ENCODE measurements around the gene CENPF. TPM values are rescaled to one million over a fixed set of nuclear protein-coding genes. Genes with fewer than 3 reads are reported as not detected.

CENPF gene
- total and polyA plus RNA-seq, 9 of the 15 experiments (the other 6 are each of a cell fraction or from before 2014, with no cell fraction given), result 50.6 to 180 (median 98.3) TPM

DNA sequence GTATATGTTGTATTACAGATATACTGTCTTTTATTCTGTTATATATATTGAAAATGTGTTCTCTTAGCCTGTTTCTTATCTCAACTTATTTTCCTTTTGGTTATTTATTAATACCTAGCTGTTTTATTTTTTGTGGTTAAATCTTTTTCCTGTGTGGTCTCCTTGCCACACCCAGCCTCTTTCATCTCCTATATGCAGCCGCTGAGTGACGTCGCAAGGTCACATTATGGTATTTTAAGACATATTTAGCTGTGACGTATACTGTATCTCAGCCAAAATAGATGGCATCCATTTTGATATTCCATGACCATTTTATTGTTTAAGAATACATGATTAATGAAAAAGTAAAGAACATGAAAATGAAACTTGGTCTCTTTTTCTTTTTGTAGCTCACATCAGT lies 29.1 kb downstream of the CENPF start (continued):
- TF ChIP-seq, protein P1, sequence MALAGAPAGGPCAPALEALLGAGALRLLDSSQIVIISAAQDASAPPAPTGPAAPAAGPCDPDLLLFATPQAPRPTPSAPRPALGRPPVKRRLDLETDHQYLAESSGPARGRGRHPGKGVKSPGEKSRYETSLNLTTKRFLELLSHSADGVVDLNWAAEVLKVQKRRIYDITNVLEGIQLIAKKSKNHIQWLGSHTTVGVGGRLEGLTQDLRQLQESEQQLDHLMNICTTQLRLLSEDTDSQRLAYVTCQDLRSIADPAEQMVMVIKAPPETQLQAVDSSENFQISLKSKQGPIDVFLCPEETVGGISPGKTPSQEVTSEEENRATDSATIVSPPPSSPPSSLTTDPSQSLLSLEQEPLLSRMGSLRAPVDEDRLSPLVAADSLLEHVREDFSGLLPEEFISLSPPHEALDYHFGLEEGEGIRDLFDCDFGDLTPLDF (CRISPR knock-in tag; IDR thresholded peaks at IDR 0.05), result no peak
- TF ChIP-seq, protein P2, sequence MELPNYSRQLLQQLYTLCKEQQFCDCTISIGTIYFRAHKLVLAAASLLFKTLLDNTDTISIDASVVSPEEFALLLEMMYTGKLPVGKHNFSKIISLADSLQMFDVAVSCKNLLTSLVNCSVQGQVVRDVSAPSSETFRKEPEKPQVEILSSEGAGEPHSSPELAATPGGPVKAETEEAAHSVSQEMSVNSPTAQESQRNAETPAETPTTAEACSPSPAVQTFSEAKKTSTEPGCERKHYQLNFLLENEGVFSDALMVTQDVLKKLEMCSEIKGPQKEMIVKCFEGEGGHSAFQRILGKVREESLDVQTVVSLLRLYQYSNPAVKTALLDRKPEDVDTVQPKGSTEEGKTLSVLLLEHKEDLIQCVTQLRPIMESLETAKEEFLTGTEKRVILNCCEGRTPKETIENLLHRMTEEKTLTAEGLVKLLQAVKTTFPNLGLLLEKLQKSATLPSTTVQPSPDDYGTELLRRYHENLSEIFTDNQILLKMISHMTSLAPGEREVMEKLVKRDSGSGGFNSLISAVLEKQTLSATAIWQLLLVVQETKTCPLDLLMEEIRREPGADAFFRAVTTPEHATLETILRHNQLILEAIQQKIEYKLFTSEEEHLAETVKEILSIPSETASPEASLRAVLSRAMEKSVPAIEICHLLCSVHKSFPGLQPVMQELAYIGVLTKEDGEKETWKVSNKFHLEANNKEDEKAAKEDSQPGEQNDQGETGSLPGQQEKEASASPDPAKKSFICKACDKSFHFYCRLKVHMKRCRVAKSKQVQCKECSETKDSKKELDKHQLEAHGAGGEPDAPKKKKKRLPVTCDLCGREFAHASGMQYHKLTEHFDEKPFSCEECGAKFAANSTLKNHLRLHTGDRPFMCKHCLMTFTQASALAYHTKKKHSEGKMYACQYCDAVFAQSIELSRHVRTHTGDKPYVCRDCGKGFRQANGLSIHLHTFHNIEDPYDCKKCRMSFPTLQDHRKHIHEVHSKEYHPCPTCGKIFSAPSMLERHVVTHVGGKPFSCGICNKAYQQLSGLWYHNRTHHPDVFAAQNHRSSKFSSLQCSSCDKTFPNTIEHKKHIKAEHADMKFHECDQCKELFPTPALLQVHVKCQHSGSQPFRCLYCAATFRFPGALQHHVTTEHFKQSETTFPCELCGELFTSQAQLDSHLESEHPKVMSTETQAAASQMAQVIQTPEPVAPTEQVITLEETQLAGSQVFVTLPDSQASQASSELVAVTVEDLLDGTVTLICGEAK (IDR thresholded peaks at IDR 0.05), result no peak
- TF ChIP-seq, protein P2 (CRISPR knock-in tag; IDR thresholded peaks at IDR 0.05), result no peak
- TF ChIP-seq KLF1 (tag; IDR thresholded peaks at IDR 0.05) (no peak), MXI1 (IDR thresholded peaks at IDR 0.05; ENCODE audit: low read depth, low read length) (no peak), COPS2 (conservative IDR thresholded peaks at IDR 0.05) (no peak), KHSRP (IDR thresholded peaks at IDR 0.05) (no peak)
- TF ChIP-seq, protein P3, sequence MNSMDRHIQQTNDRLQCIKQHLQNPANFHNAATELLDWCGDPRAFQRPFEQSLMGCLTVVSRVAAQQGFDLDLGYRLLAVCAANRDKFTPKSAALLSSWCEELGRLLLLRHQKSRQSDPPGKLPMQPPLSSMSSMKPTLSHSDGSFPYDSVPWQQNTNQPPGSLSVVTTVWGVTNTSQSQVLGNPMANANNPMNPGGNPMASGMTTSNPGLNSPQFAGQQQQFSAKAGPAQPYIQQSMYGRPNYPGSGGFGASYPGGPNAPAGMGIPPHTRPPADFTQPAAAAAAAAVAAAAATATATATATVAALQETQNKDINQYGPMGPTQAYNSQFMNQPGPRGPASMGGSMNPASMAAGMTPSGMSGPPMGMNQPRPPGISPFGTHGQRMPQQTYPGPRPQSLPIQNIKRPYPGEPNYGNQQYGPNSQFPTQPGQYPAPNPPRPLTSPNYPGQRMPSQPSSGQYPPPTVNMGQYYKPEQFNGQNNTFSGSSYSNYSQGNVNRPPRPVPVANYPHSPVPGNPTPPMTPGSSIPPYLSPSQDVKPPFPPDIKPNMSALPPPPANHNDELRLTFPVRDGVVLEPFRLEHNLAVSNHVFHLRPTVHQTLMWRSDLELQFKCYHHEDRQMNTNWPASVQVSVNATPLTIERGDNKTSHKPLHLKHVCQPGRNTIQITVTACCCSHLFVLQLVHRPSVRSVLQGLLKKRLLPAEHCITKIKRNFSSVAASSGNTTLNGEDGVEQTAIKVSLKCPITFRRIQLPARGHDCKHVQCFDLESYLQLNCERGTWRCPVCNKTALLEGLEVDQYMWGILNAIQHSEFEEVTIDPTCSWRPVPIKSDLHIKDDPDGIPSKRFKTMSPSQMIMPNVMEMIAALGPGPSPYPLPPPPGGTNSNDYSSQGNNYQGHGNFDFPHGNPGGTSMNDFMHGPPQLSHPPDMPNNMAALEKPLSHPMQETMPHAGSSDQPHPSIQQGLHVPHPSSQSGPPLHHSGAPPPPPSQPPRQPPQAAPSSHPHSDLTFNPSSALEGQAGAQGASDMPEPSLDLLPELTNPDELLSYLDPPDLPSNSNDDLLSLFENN (IDR thresholded peaks at IDR 0.05; ENCODE audit: low read depth in 2 of 2, low read length in 2 of 2), result no peak
- TF ChIP-seq, protein P4, sequence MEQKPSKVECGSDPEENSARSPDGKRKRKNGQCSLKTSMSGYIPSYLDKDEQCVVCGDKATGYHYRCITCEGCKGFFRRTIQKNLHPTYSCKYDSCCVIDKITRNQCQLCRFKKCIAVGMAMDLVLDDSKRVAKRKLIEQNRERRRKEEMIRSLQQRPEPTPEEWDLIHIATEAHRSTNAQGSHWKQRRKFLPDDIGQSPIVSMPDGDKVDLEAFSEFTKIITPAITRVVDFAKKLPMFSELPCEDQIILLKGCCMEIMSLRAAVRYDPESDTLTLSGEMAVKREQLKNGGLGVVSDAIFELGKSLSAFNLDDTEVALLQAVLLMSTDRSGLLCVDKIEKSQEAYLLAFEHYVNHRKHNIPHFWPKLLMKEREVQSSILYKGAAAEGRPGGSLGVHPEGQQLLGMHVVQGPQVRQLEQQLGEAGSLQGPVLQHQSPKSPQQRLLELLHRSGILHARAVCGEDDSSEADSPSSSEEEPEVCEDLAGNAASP (IDR thresholded peaks at IDR 0.05), result no peak
- TF ChIP-seq, protein P5, sequence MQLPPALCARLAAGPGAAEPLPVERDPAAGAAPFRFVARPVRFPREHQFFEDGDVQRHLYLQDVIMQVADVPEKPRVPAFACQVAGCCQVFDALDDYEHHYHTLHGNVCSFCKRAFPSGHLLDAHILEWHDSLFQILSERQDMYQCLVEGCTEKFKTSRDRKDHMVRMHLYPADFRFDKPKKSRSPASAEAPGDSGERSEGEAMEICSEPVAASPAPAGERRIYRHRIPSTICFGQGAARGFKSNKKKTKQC (CRISPR knock-in tag; IDR thresholded peaks at IDR 0.05), result no peak
